HFF-Myc (cell line): ENCODE measurements around the gene THPO.

Experiments used
- DNase-seq: peaks from one replicate; pipeline ENCODE4 v3.0.0-alpha.2; 2011; ENCODE audit warnings: low read depth; ENCODE audit errors: extremely low read depth
- H3K4me3 ChIP-seq: replicated peaks from 2 replicates; pipeline ENCODE4 v1.5.1; 2011; ENCODE audit warnings: low read depth, mild to moderate bottlenecking, control low read depth, low read length
- TF ChIP-seq, protein P1 (sequence below): IDR thresholded peaks from 2 replicates; pipeline ENCODE4 v1.5.1; 2012; ENCODE audit warnings: mild to moderate bottlenecking, low read depth, low read length, control low read depth; ENCODE audit errors: missing control alignments

Gene THPO

DNA sequence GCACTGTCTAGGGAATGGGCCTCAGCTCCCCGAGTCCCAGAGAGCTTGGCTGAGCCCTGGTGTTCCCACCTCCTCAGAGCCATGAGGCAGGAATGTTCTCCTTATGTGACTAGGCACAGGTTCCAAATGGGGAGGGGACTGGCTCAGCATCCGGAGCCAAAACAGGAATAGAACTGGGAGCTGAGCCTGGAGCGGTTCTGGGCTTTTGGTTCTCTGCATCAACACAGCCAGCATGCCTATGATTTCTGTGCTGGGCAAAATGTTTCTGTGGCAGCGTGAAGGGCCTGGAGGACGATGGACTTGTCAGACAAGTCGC is 40.6 kb downstream of the THPO start, which contains the start of gene FAM131A:
FAM131A (plus strand) TSS at position 202 of the 316 bp plus-strand sequence; CDS start at position 233, 31 bp downstream.
- DNase-seq = no peak
- peak within 1 kb of the TSS; percentile 56 for H3K4me3 ChIP-seq
- TF ChIP-seq, protein P1, sequence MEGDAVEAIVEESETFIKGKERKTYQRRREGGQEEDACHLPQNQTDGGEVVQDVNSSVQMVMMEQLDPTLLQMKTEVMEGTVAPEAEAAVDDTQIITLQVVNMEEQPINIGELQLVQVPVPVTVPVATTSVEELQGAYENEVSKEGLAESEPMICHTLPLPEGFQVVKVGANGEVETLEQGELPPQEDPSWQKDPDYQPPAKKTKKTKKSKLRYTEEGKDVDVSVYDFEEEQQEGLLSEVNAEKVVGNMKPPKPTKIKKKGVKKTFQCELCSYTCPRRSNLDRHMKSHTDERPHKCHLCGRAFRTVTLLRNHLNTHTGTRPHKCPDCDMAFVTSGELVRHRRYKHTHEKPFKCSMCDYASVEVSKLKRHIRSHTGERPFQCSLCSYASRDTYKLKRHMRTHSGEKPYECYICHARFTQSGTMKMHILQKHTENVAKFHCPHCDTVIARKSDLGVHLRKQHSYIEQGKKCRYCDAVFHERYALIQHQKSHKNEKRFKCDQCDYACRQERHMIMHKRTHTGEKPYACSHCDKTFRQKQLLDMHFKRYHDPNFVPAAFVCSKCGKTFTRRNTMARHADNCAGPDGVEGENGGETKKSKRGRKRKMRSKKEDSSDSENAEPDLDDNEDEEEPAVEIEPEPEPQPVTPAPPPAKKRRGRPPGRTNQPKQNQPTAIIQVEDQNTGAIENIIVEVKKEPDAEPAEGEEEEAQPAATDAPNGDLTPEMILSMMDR = no peak

DNA sequence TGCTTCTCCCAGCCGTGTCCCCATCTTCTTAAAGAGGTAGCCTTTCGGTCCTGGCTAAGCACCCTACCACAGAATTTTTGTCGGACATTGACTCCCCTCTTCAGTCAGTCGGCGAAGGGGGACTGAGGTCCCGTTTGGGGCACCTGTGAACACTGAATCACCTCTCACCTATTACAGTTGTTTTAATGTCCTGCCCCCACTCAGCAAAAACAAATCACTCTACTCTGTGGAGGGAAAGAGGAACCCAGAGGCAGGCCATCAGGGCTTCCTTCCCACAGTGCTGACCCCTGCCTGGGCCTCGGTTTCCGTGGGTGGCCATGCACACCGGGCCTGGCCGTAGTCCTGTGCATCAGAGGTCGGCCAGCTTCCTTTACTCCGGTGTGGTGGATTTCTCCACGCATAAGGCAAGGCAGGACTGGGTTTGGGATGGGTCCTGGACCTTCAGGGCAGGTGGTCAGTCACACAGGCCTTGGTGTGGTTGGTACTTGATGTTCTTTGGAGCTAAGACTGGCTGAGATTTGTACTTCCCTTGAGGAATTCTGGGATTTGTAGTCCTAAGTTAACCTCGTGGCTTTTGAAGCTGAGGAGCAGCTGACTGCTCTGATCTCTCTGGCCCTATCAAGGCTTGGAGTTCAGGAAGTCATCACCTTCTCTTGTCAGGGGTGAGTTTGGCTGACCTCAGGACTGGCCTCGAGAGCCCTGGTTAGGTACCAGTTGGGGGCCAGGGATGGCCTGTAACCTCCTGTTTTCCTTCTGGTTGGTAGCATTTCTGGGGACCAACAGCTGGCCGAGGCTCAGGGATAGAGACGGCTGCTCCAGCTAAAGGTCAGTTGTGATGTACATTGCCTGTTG is 41.2 kb downstream of the THPO start:
- H3K4me3 ChIP-seq = peak overlapping the region; percentile 56
- no peak for DNase-seq
- TF ChIP-seq, protein P1 = no peak

DNA sequence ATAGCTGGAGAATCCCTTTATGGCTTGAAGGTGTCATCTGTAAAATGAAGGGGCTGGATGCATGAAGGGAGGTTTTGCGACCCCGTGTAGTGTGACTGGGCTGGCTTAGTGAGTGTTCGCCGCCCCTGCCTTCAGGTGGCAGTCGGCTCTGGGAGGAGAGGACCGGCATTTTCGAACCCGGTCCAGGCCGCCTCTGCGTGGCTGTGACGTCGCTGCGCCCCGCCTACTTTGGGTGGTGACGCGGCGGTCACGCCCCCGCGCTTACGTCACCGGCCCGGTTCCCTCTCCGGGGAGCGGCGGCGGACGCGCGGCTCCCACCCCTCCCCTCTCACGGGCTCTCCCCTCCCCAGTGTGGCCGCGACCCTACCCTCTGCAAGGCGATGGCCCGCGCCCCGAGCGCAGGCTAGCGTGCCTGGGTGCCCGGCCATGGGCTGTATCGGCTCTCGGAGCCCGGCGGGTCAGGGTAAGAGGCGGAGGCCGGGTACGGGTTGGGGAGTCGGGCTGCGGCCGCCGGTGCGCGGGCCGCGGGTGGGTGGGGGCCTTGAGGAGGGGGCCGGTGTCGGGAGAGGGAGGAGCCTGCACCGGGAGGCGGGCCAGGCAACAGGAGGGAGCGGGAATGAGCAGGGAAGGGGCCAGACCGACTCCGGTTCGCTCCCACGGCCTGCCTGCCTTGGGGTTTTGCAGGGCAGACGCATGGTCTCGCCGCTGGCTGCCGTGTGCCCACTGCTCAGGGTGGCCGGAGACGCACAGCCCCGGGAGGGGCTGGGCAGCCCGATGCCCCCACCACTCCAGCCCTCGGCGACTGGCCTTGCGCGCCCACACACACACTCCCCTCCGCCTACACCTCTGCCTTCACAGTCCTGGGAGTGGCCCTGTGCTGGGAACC is 42.1 kb downstream of the THPO start:
- no peak for DNase-seq
- peak overlapping the region; percentile 56 for H3K4me3 ChIP-seq
- TF ChIP-seq, protein P1 = no peak

DNA sequence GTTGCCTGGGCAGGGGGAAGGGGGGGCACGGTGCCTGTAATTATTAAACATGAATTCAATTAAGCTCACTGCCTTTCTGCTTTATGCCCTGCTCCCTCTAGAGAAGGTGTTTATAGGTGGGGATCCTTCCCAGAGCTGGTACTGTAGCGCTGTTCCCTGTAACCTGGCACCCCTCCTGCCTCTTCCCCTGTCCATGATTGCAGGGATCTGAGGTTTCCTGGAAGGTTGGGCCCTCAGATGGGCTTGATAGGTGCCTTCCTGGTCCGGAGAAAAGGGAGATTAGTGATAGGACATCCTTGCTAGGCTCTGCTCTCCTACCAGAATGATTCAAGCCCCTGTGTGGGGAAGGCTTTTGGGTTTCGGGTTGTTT is 42.7 kb downstream of the THPO start:
- H3K4me3 ChIP-seq = peak overlapping the region; percentile 56; the same call in 1 of the 2 replicates
- no peak for DNase-seq
- TF ChIP-seq, protein P1 = no peak

DNA sequence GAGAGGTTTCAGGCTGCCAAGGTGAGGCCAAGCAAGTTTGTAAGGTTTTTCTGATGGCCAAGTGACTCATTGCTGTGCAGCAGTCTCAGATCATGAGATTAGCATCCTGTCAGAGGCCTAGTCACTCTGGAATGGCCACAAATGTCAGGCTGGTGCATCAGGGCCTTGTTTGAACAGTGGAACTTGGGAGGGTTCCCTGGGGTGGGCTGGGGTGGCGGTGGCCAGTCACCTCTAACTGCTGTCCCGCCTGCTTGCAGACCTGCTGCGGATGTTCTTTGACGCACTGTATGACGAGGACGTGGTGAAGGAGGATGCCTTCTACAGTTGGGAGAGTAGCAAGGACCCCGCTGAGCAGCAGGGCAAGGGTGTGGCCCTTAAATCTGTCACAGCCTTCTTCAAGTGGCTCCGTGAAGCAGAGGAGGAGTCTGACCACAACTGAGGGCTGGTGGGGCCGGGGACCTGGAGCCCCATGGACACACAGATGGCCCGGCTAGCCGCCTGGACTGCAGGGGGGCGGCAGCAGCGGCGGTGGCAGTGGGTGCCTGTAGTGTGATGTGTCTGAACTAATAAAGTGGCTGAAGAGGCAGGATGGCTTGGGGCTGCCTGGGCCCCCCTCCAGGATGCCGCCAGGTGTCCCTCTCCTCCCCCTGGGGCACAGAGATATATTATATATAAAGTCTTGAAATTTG is 43.4 kb downstream of the THPO start:
- TF ChIP-seq, protein P1 = no peak
- H3K4me3 ChIP-seq = no peak overlapping the region
- DNase-seq = no peak

DNA sequence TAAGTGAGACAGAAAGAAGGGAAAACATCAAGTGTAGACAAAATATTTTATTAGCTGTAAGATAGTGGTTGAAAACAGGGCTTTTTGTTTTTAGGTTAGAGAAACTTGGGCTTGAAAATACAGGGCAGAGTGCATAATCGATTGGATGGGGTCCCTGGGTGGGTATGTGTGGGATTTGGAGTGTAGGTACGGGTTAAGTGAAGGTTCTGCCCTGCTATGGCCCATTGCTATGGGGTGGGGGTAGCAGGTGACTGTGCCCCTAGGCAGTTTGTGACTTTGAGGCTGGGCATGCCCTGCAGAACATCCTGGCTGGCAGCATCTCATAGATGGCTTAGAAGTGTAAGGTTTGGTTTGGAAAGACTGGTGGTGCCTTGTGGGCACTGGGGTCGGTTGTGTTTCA is 44.3 kb downstream of the THPO start:
- H3K4me3 ChIP-seq = no peak overlapping the region
- DNase-seq = no peak
- TF ChIP-seq, protein P1 = no peak
